Smooth muscle cell (in vitro differentiated cells): Measurements from ENCODE around the gene ARHGEF39. TPM values are rescaled to one million over a fixed set of nuclear protein-coding genes. Genes with fewer than 3 reads are reported as not detected.
A peak's percentile ranks its signal among the peaks of the same experiment; 100 is the strongest.

Experiments used
- DNase-seq: peaks from one replicate; lab custom pipeline; 2025; ENCODE audit not compliant: unreplicated experiment; lab: John Stamatoyannopoulos, UW
- H2AFZ ChIP-seq: fragments of 200-600 bp; sonication (generic); 2 replicates; pipeline ENCODE4 v1.6.0; 2016; ENCODE audit warnings: antibody characterized with exemption, low read depth, mild to moderate bottlenecking
- H3F3A ChIP-seq: fragments of 200-600 bp; sonication (generic); 2 replicates; pipeline ENCODE4 v1.6.0; 2017; ENCODE audit warnings: antibody characterized with exemption, low read depth
- H3K27ac ChIP-seq: fragments of 200-600 bp; sonication (generic); 2 replicates; pipeline ENCODE4 v1.5.1; 2016; ENCODE audit warnings: low read depth, mild to moderate bottlenecking
- H3K27me3 ChIP-seq: fragments of 200-600 bp; sonication (generic); 2 replicates; pipeline ENCODE4 v1.6.1; 2016; ENCODE audit warnings: low read depth, mild to moderate bottlenecking
- H3K36me3 ChIP-seq: fragments of 200-600 bp; sonication (generic); 2 replicates; pipeline ENCODE4 v1.5.1; 2016; ENCODE audit warnings: low read depth
- H3K4me1 ChIP-seq: fragments of 200-600 bp; sonication (generic); 2 replicates; pipeline ENCODE4 v1.5.1; 2016; ENCODE audit warnings: low read depth
- H3K4me2 ChIP-seq: fragments of 200-600 bp; sonication (generic); 2 replicates; pipeline ENCODE4 v1.6.0; 2016; ENCODE audit warnings: mild to moderate bottlenecking
- H3K4me3 ChIP-seq: fragments of 200-600 bp; sonication (generic); 2 replicates; pipeline ENCODE4 v1.5.1; 2016; ENCODE audit warnings: mild to moderate bottlenecking
- H3K79me2 ChIP-seq: fragments of 200-600 bp; sonication (generic); 2 replicates; pipeline ENCODE4 v1.6.0; 2016; ENCODE audit warnings: low read depth, mild to moderate bottlenecking
- H3K9ac ChIP-seq: fragments of 200-600 bp; sonication (generic); 2 replicates; pipeline ENCODE4 v1.6.0; 2016; ENCODE audit warnings: low read depth
- H3K9me3 ChIP-seq: fragments of 200-600 bp; sonication (generic); replicated peaks from 2 replicates; pipeline ENCODE4 v1.5.1; 2016; ENCODE audit warnings: low read depth
- H4K20me1 ChIP-seq: fragments of 200-600 bp; sonication (generic); 2 replicates; pipeline ENCODE4 v1.6.0; 2016; ENCODE audit warnings: low read depth
- WGBS: methylation state at CpG from one replicate; pipeline ENCODE4 v1.1.7; 2016; ENCODE audit warnings: low lambda C conversion rate; 5-methylcytosine and 5-hydroxymethylcytosine counted together
- polyA plus RNA-seq: library from polyadenylated mRNA; unstranded; fragments of >200 nt; fragmentation: Nextera tagmentation; extraction: Ambion mirVana; gene quantifications from 2 replicates; pipeline ENCODE4 v1.2.1, GENCODE V29; 2016
- total RNA-seq: library from RNA; depleted of rRNA; stranded (reverse); fragments of >200 nt; gene quantifications from 2 replicates; pipeline ENCODE4 v1.2.3, GENCODE V29; 2014
- TF ChIP-seq, protein P1 (sequence below): fragments of 200-600 bp; sonication (generic); IDR thresholded peaks from 2 replicates; pipeline ENCODE4 v1.5.1; 2017; ENCODE audit warnings: borderline replicate concordance, mild to moderate bottlenecking, antibody characterized with exemption; ENCODE audit not compliant: insufficient read depth, poor library complexity, severe bottlenecking

Gene ARHGEF39
- total and polyA plus RNA-seq, 2 experiments from 2014 or later: 1.9 to 2.1 TPM

DNA sequence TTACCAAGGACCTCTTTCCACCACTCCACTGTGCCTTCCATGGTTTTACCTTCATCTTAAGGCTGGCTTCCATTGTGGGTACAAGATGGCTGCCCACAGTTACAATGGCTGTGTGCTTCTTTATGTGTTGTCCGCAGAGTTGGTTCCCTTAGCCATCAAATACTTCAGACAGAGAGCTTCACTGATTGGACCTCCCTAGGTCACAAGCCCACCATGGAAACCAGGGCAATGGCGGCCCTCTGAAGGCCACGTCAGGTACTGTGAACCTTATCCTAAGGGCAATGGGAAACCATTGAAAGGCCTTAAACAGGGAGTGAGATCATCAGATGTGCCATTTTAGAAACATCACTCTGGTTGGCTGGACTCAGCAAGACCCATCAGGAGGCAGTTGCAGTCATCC lies 2.9 kb upstream of the ARHGEF39 start:
- no peaks in the 10 kb centered on the region for H3K79me2 ChIP-seq
- TF ChIP-seq, protein P1, sequence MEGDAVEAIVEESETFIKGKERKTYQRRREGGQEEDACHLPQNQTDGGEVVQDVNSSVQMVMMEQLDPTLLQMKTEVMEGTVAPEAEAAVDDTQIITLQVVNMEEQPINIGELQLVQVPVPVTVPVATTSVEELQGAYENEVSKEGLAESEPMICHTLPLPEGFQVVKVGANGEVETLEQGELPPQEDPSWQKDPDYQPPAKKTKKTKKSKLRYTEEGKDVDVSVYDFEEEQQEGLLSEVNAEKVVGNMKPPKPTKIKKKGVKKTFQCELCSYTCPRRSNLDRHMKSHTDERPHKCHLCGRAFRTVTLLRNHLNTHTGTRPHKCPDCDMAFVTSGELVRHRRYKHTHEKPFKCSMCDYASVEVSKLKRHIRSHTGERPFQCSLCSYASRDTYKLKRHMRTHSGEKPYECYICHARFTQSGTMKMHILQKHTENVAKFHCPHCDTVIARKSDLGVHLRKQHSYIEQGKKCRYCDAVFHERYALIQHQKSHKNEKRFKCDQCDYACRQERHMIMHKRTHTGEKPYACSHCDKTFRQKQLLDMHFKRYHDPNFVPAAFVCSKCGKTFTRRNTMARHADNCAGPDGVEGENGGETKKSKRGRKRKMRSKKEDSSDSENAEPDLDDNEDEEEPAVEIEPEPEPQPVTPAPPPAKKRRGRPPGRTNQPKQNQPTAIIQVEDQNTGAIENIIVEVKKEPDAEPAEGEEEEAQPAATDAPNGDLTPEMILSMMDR: no peak
- 91% methylated on average over 3 of the region's 3 CpGs for WGBS
- no peaks in the 10 kb centered on the region for H3K36me3 ChIP-seq
- no peak overlapping the region for H2AFZ ChIP-seq
- H3K9me3 ChIP-seq: no peaks in the 10 kb centered on the region
- no peak overlapping the region for H3K4me2 ChIP-seq
- H3K4me1 ChIP-seq: peaks cover 8% of the 10 kb centered on the region
- no peak for DNase-seq
- H3K27me3 ChIP-seq: no peaks in the 10 kb centered on the region
- no peaks in the 10 kb centered on the region for H3F3A ChIP-seq
- H3K27ac ChIP-seq: no peak overlapping the region
- H3K9ac ChIP-seq: no peak overlapping the region
- no peaks in the 10 kb centered on the region for H4K20me1 ChIP-seq
- no peak overlapping the region for H3K4me3 ChIP-seq

GRCh38 chr9:35666549-35666948 lies 1.6 kb upstream of the ARHGEF39 start:
- Histone ChIP-seq H3K9me3 (no peaks in the 10 kb centered on the region), H3K4me1 (peaks cover 8% of the 10 kb centered on the region), H3K79me2 (no peaks in the 10 kb centered on the region), H3K27ac (no peak overlapping the region), H3K9ac (no peak overlapping the region), H3K4me2 (no peak overlapping the region), H3K36me3 (no peaks in the 10 kb centered on the region), H2AFZ (no peak overlapping the region), H3F3A (no peaks in the 10 kb centered on the region), H3K27me3 (no peaks in the 10 kb centered on the region), H4K20me1 (no peaks in the 10 kb centered on the region), H3K4me3 (no peak overlapping the region)
- TF ChIP-seq, protein P1: no peak
- WGBS: over 99% methylated on average over 5 of the region's 5 CpGs
- DNase-seq: no peak

- no peak for DNase-seq
- no peaks in the 10 kb centered on the region for H3K36me3 ChIP-seq
- H3K9me3 ChIP-seq: no peaks in the 10 kb centered on the region
- no peaks in the 10 kb centered on the region for H3K27me3 ChIP-seq
- TF ChIP-seq, protein P1: no peak
- H3K9ac ChIP-seq: no peak overlapping the region
- no peak overlapping the region for H3K27ac ChIP-seq
- no peak overlapping the region for H3K4me2 ChIP-seq
- peaks cover 8% of the 10 kb centered on the region for H3K4me1 ChIP-seq
- no peaks in the 10 kb centered on the region for H4K20me1 ChIP-seq
- 100% methylated on average over 1 of the region's 1 CpG for WGBS
- no peak overlapping the region for H2AFZ ChIP-seq
- no peaks in the 10 kb centered on the region for H3F3A ChIP-seq
- H3K4me3 ChIP-seq: no peak overlapping the region
- H3K79me2 ChIP-seq: no peaks in the 10 kb centered on the region
Measured at GRCh38 chr9:35666045-35666444, 1.1 kb upstream of the ARHGEF39 start.

- Histone ChIP-seq H3F3A (no peaks in the 10 kb centered on the region), H4K20me1 (no peaks in the 10 kb centered on the region), H3K9ac (no peak overlapping the region), H3K79me2 (no peaks in the 10 kb centered on the region), H2AFZ (peak overlapping the region; percentile 98), H3K36me3 (no peaks in the 10 kb centered on the region), H3K27me3 (no peaks in the 10 kb centered on the region), H3K4me3 (peak overlapping the region; percentile 71), H3K4me1 (peaks cover 8% of the 10 kb centered on the region), H3K9me3 (no peaks in the 10 kb centered on the region), H3K27ac (no peak overlapping the region), H3K4me2 (peak overlapping the region; percentile 96)
- no peak for DNase-seq
- TF ChIP-seq, protein P1: no peak
- 60% methylated on average over 5 of the region's 5 CpGs for WGBS
Measured at GRCh38 chr9:35665471-35665818, 450 bp upstream of the ARHGEF39 start.
